ENCODE results near the gene CTBP2. TPM values are rescaled to one million over a fixed set of nuclear protein-coding genes. Genes with fewer than 3 reads are reported as not detected.

The CTBP2 gene
- total RNA-seq, 2 donors from 2014 or later = 75.3 to 109 TPM

DNA sequence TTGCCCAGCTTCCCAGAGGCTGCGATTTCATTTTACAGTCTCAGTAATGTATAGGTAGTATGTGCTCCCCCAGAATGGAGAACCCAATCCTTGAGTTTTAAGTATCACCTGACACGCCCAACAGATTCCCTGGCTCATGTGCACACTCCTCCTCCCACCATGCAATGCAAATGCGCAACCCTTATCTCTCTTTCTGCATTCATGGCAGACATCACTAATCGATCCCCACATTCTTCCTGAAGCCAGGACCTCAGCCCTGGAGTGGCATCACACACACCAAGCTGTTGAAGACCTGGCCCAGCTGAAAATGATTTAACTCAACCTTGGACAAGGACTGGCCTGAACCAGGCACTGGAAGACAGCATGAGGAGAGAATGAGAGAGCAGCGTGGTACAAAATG lies 150.0 kb downstream of the CTBP2 start:
- H3K36me3 Mint-ChIP-seq (ENCODE audit: low read depth) = peaks cover 25% of the 10 kb centered on the region
- H3K27me3 ChIP-seq (ENCODE audit: control insufficient read depth, insufficient read depth, low read length, poor library complexity, severe bottlenecking) = no peaks in the 10 kb centered on the region
- no peaks in the 10 kb centered on the region for H3K9me3 ChIP-seq (ENCODE audit: control insufficient read depth, low read length)
- no peaks in the 10 kb centered on the region for H3K9me3 Mint-ChIP-seq
- H3K36me3 ChIP-seq (ENCODE audit: control insufficient read depth, insufficient read depth, low read length) = peaks cover 12% of the 10 kb centered on the region
- no peaks in the 10 kb centered on the region for H3K4me1 ChIP-seq (ENCODE audit: control insufficient read depth, insufficient read depth, low read length)
- DNase-seq = no peak
- no peak overlapping the region for H3K4me3 ChIP-seq (ENCODE audit: low read length)
- H3K27ac Mint-ChIP-seq = peak overlapping the region; percentile 11
- H3K27me3 Mint-ChIP-seq (ENCODE audit: insufficient read depth) = no peaks in the 10 kb centered on the region
- no peak overlapping the region for H3K9ac ChIP-seq (ENCODE audit: extremely low read depth, low read length, poor library complexity, severe bottlenecking)
- no peak overlapping the region for H3K27ac ChIP-seq (ENCODE audit: low read depth, low read length)
- peaks cover 23% of the 10 kb centered on the region for H3K4me1 Mint-ChIP-seq
- TF ChIP-seq, protein P1, sequence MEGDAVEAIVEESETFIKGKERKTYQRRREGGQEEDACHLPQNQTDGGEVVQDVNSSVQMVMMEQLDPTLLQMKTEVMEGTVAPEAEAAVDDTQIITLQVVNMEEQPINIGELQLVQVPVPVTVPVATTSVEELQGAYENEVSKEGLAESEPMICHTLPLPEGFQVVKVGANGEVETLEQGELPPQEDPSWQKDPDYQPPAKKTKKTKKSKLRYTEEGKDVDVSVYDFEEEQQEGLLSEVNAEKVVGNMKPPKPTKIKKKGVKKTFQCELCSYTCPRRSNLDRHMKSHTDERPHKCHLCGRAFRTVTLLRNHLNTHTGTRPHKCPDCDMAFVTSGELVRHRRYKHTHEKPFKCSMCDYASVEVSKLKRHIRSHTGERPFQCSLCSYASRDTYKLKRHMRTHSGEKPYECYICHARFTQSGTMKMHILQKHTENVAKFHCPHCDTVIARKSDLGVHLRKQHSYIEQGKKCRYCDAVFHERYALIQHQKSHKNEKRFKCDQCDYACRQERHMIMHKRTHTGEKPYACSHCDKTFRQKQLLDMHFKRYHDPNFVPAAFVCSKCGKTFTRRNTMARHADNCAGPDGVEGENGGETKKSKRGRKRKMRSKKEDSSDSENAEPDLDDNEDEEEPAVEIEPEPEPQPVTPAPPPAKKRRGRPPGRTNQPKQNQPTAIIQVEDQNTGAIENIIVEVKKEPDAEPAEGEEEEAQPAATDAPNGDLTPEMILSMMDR (conservative IDR thresholded peaks at IDR 0.05) = no peak
- WGBS, 2 experiments (ENCODE audit: insufficient coverage in 1 of 2, insufficient read length in 1 of 2) = 93 to 94% methylated on average over 3 to 5 of the region's 5 CpGs
- no peak overlapping the region for H3K4me3 Mint-ChIP-seq

DNA sequence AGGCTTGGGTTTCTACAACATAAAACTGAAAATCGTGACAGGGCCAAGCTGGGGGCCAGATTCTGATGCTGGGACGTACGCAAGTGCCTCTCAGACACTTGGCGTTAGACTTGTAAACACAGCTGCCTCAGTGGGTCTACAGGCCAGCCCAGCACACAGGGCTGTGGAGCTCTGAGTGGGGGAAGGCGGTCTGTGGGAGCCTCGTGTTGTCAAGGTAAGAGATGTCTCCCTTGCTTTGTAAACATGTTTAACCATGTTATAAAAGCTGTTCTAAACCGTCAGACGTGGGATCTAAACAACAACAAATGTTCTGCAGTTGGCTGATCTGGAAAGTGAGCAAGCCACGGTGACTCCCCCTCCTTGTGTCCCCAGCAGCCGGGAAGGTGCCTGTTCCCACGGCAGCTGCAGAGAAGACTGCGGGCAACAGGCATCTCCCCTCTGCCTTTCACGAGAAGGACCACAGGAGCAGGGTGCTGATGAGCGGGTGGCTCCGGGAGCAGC lies 150.7 kb downstream of the CTBP2 start:
- Mint-ChIP-seq H3K4me3 (no peak overlapping the region), H3K27ac (peak overlapping the region; percentile 86), H3K36me3 (ENCODE audit: low read depth) (peaks cover 24% of the 10 kb centered on the region), H3K27me3 (ENCODE audit: insufficient read depth) (no peaks in the 10 kb centered on the region), H3K4me1 (peaks cover 23% of the 10 kb centered on the region), H3K9me3 (no peaks in the 10 kb centered on the region)
- H3K9me3 ChIP-seq (ENCODE audit: control insufficient read depth, low read length) = no peaks in the 10 kb centered on the region
- H3K9ac ChIP-seq (ENCODE audit: extremely low read depth, low read length, poor library complexity, severe bottlenecking) = peak overlapping the region; percentile 11
- no peak overlapping the region for H3K4me3 ChIP-seq (ENCODE audit: low read length)
- peaks cover 12% of the 10 kb centered on the region for H3K36me3 ChIP-seq (ENCODE audit: control insufficient read depth, insufficient read depth, low read length)
- H3K27ac ChIP-seq (ENCODE audit: low read depth, low read length) = peak overlapping the region; percentile 36
- no peaks in the 10 kb centered on the region for H3K4me1 ChIP-seq (ENCODE audit: control insufficient read depth, insufficient read depth, low read length)
- TF ChIP-seq, protein P1 (conservative IDR thresholded peaks at IDR 0.05) = no peak
- DNase-seq = no peak
- 90 to 94% methylated on average over 7 to 15 of the region's 15 CpGs for WGBS, 2 experiments (ENCODE audit: insufficient coverage in 1 of 2, insufficient read length in 1 of 2)
- no peaks in the 10 kb centered on the region for H3K27me3 ChIP-seq (ENCODE audit: control insufficient read depth, insufficient read depth, low read length, poor library complexity, severe bottlenecking)

DNA sequence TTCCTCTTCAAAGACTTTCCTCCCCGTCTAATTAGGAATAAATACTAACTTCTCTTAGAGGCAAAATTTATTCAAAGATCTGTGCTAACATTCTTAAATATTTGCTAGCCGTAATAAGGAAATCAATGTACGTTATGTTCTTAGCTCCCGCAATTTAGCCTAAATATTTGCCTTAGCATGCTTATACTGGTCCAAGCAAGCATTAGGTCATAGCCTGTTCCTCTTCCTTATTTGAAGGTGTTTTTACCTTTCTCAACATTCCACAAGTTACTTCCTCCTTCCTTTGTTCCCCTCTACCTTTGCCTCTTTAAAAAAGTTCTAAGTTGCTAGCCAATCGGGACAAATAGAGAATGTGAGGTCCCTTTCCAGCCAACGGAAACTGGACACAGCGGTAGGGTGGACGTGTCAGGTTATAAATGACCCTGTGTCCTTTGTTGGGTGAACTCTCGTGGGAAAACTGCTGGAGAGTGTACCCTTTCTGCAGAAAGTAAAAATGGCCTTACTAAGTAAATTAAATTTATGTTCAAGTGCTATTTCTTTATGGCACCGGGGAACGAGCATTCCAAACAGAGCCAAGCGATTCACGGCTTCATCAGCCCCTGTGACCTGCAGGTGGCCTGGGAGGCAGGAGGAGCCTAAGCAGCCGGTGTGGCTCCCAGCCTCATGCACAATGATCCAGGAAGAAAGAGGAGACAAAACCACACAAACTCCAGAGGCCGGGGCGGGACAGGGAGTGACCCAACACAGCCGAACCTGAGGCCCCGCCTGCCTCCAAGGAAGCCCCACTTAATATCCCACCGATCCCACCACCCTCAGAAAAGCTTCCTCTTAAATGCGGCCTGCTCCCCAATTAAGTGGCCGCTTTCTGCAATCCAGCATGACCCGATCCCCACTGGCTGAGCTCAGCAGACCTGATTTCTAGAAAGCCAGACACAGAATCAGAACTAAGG lies 151.4 kb downstream of the CTBP2 start:
- H3K36me3 Mint-ChIP-seq (ENCODE audit: low read depth) = peaks cover 21% of the 10 kb centered on the region
- no peak overlapping the region for H3K4me3 ChIP-seq (ENCODE audit: low read length)
- peak; percentile 67 for DNase-seq
- TF ChIP-seq, protein P1 (conservative IDR thresholded peaks at IDR 0.05) = peak; percentile 49
- 88 to 89% methylated on average over 16 to 22 of the region's 22 CpGs for WGBS, 2 experiments (ENCODE audit: insufficient coverage in 1 of 2, insufficient read length in 1 of 2)
- H3K4me3 Mint-ChIP-seq = no peak overlapping the region
- no peaks in the 10 kb centered on the region for H3K4me1 ChIP-seq (ENCODE audit: control insufficient read depth, insufficient read depth, low read length)
- H3K27me3 Mint-ChIP-seq (ENCODE audit: insufficient read depth) = no peaks in the 10 kb centered on the region
- H3K36me3 ChIP-seq (ENCODE audit: control insufficient read depth, insufficient read depth, low read length) = peaks cover 7% of the 10 kb centered on the region
- H3K27me3 ChIP-seq (ENCODE audit: control insufficient read depth, insufficient read depth, low read length, poor library complexity, severe bottlenecking) = no peaks in the 10 kb centered on the region
- no peaks in the 10 kb centered on the region for H3K9me3 ChIP-seq (ENCODE audit: control insufficient read depth, low read length)
- peaks cover 23% of the 10 kb centered on the region for H3K4me1 Mint-ChIP-seq
- peak overlapping the region; percentile 36 for H3K27ac ChIP-seq (ENCODE audit: low read depth, low read length)
- peak overlapping the region; percentile 86 for H3K27ac Mint-ChIP-seq
- peak overlapping the region; percentile 11 for H3K9ac ChIP-seq (ENCODE audit: extremely low read depth, low read length, poor library complexity, severe bottlenecking)
- no peaks in the 10 kb centered on the region for H3K9me3 Mint-ChIP-seq

All from endodermal cell (in vitro differentiated cells).